ENCODE measurements around the gene LRAT.
"Not testable (repeated sequence)": the region's sequence is repeated elsewhere in the genome, so short reads cannot be mapped to it uniquely, and the experiment has no call there.

LRAT gene

DNA sequence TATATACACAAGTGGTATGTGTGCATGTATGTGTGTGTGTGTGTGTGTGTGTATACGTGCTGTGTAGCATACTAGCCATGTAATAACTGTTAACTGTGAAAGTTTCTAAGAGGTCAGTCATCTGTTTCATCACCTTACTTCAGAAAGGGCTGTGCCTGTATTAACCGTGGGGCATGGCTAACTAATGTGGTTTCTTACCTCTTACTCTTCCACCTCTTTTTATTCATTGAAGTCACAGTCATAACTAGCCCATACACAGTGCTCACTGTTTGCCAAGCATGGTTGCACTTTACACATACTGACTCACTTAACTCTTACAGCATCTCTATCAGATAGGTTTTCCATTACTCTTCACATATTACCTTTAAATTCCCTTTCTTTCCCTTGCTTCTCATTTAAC is 23.7 kb upstream of the LRAT start:
- POLR2A ChIA-PET = no interaction called here
- no peak for TF ChIP-seq CTCF (IDR thresholded peaks at IDR 0.05; ENCODE audit: control extremely low read depth, extremely low read depth, low read depth, missing control alignments)
- DNase-seq (ENCODE audit: extremely low spot score) = no peak
- CTCF ChIA-PET = interaction anchor here (1.0 to 1.1 kb wide), 2 partner anchors 11 to 12 kb away, joined by 3 read pairs; no protein-coding TSS in a partner anchor

DNA sequence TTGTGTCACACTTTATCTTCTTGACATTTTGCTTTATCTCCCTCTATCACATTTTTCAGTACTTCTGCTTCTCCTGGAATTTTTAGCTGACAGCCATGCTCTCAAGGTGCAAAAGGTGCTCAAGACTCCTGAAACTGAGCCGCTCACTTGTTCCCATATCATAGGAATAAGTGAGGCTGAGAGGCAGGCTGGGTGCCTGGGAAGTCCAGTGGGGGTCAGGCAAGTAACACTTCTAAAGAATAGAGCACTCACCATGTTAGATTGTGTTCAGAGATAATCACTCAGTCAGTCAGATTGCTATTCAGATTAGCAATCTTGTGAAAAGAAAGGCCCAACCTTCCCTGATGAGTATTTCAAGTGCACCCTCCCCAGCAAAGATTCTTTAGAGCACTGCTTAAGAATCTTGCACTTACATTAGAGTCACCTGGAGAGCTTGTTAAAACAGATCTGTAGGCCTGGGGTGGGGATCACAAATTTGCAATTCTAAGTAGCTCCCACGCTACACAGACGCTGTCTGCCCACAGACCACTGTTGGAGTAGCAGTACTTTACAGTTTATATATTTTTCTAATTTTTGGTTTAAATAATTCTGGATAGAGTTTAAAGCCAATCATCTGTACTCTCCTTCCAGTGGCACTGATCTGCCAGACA is 23.1 kb upstream of the LRAT start:
- no peak for TF ChIP-seq CTCF (IDR thresholded peaks at IDR 0.05; ENCODE audit: control extremely low read depth, extremely low read depth, low read depth, missing control alignments)
- ChIA-PET CTCF (interaction anchor here (1.0 to 1.1 kb wide), 2 partner anchors 12 to 13 kb away, joined by 3 read pairs; no protein-coding TSS in a partner anchor), POLR2A (no interaction called here)
- DNase-seq (ENCODE audit: extremely low spot score) = no peak

GRCh38 chr4:154722262-154722661 is 21.5 kb upstream of the LRAT start:
- ChIA-PET CTCF (interaction anchor here (0.6 kb wide), 1 partner anchor 22 kb away, joined by 3 read pairs; the partner anchor contains the start of gene LRAT), POLR2A (no interaction called here)
- TF ChIP-seq CTCF (IDR thresholded peaks at IDR 0.05; ENCODE audit: control extremely low read depth, extremely low read depth, low read depth, missing control alignments) = no peak
- no peak for DNase-seq (ENCODE audit: extremely low spot score)

- CTCF ChIA-PET = interaction anchor here (1.5 kb wide), 1 partner anchor 10 kb away, joined by 4 read pairs; no protein-coding TSS in a partner anchor
- POLR2A ChIA-PET; DNase-seq (ENCODE audit: extremely low spot score): not testable (repeated sequence)
Observed at GRCh38 chr4:154723601-154724000, 20.2 kb upstream of the LRAT start.

- POLR2A ChIA-PET = no interaction called here
- CTCF ChIA-PET = no interaction called here
- TF ChIP-seq CTCF (IDR thresholded peaks at IDR 0.05; ENCODE audit: control extremely low read depth, extremely low read depth, low read depth, missing control alignments) = no peak
Observed at GRCh38 chr4:154727540-154727939, 16.3 kb upstream of the LRAT start.

DNA sequence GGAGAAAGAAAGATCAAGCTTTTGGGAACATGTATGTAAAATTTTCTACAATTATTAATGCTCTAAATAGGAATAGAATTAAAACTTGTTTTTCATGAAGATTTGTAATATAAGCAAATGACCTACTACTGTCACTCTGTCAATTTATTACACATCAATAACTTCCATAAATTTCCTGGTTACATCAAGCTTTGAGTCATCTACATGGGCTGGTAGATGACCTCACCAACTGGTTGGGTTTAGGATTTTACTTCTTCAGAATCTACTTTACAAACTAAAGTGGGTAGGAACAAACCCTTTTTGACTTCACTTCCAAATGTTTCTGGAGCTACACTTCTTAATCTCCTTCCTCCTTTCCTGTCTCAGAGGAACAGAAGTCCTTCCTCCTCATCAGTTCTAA is 12.0 kb upstream of the LRAT start:
- DNase-seq (ENCODE audit: extremely low spot score) = no peak
- ChIA-PET CTCF (no interaction called here), POLR2A (no interaction called here)
- no peak for TF ChIP-seq CTCF (IDR thresholded peaks at IDR 0.05; ENCODE audit: control extremely low read depth, extremely low read depth, low read depth, missing control alignments)

More at GRCh38 chr4:154727540-154727939, 16.3 kb upstream of the LRAT start:
- DNase-seq (ENCODE audit: extremely low spot score) = no peak

DNA sequence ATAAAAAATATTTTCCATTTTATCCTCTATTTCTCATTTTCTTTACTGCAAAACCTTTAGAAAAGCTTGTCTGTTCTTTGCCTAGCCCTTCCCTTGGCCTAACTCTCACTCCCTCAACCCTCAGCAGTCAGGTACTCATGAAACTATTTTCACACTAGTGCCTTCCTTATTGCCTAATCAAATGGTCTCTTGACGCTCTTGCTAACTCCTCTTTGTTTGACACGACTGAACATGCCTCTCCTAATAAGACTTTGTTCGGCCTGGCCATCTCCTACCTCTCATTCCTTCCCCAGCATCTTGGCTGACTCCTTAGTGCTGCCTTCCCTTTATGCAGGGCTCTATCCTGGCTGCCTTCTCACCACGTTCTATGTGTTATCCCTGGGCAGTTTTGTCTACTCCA is 11.1 kb upstream of the LRAT start:
- CTCF ChIA-PET = no interaction called here
- DNase-seq (ENCODE audit: extremely low spot score) = no peak
- no peak for TF ChIP-seq CTCF (IDR thresholded peaks at IDR 0.05; ENCODE audit: control extremely low read depth, extremely low read depth, low read depth, missing control alignments)

More for the DNA sequence above, 11.1 kb upstream of the LRAT start:
- POLR2A ChIA-PET = no interaction called here

Measured in GM10248 (cell line).